ENCODE measurements around the gene NETO1.

Gene NETO1

GRCh38 chr18:72738136-72738535 is 129.7 kb downstream of the NETO1 start:
- no peak for DNase-seq (ENCODE audit: insufficient read length, low spot score)
- peak; percentile 97 for FAIRE-seq
- TF ChIP-seq CTCF (IDR thresholded peaks at IDR 0.05; ENCODE audit: insufficient read depth, missing control alignments), result no peak

GRCh38 chr18:72727776-72728175 is 140.0 kb downstream of the NETO1 start:
- TF ChIP-seq CTCF (IDR thresholded peaks at IDR 0.05; ENCODE audit: insufficient read depth, missing control alignments), result no peak
- DNase-seq (ENCODE audit: insufficient read length, low spot score) (no peak), FAIRE-seq (peak; percentile 77)

- DNase-seq (ENCODE audit: insufficient read length, low spot score) (no peak), FAIRE-seq (no peak)
- TF ChIP-seq CTCF (IDR thresholded peaks at IDR 0.05; ENCODE audit: insufficient read depth, missing control alignments), result no peak
These were observed 140.6 kb downstream of the NETO1 start for GRCh38 chr18:72727038-72727655.

GRCh38 chr18:72726201-72726600 is 141.6 kb downstream of the NETO1 start:
- FAIRE-seq, result peak; percentile 6
- DNase-seq (ENCODE audit: insufficient read length, low spot score), result no peak
- TF ChIP-seq CTCF (IDR thresholded peaks at IDR 0.05; ENCODE audit: insufficient read depth, missing control alignments), result no peak

GRCh38 chr18:72721330-72721729 is 146.5 kb downstream of the NETO1 start:
- no peak for FAIRE-seq
- no peak for DNase-seq (ENCODE audit: insufficient read length, low spot score)
- no peak for TF ChIP-seq CTCF (IDR thresholded peaks at IDR 0.05; ENCODE audit: insufficient read depth, missing control alignments)

- FAIRE-seq, result no peak
- TF ChIP-seq CTCF (IDR thresholded peaks at IDR 0.05; ENCODE audit: insufficient read depth, missing control alignments), result no peak
- DNase-seq (ENCODE audit: insufficient read length, low spot score), result no peak
These were observed 147.7 kb downstream of the NETO1 start for GRCh38 chr18:72720116-72720515.

GRCh38 chr18:72704202-72704601 is 163.6 kb downstream of the NETO1 start:
- no peak for TF ChIP-seq CTCF (IDR thresholded peaks at IDR 0.05; ENCODE audit: insufficient read depth, missing control alignments)
- no peak for FAIRE-seq
- no peak for DNase-seq (ENCODE audit: insufficient read length, low spot score)

Data from D721Med (cell line).